Measurements from ENCODE around the gene DVL2.

The DVL2 gene

GRCh38 chr17:7219229-7219811 is 15.0 kb downstream of the DVL2 start:
- no peak for TF ChIP-seq POLR2A (IDR thresholded peaks at IDR 0.05; ENCODE audit: extremely low read depth, insufficient read length)
- no peak for TF ChIP-seq MAX (IDR thresholded peaks at IDR 0.05; ENCODE audit: low read depth, low read length)
- TF ChIP-seq CTCF (IDR thresholded peaks at IDR 0.05; ENCODE audit: low read depth, low read length), result no peak
- TF ChIP-seq MYC (IDR thresholded peaks at IDR 0.05; ENCODE audit: low read depth, low read length), result no peak
- no peak for DNase-seq (ENCODE audit: low read depth)
- H3K4me3 ChIP-seq (ENCODE audit: low read depth, low read length), result peak overlapping the region; percentile 49

GRCh38 chr17:7218758-7219157 is 15.6 kb downstream of the DVL2 start:
- no peak overlapping the region for H3K4me3 ChIP-seq (ENCODE audit: low read depth, low read length)
- no peak for DNase-seq (ENCODE audit: low read depth)
- no peak for TF ChIP-seq MAX (IDR thresholded peaks at IDR 0.05; ENCODE audit: low read depth, low read length)
- no peak for TF ChIP-seq CTCF (IDR thresholded peaks at IDR 0.05; ENCODE audit: low read depth, low read length)
- TF ChIP-seq MYC (IDR thresholded peaks at IDR 0.05; ENCODE audit: low read depth, low read length), result no peak
- no peak for TF ChIP-seq POLR2A (IDR thresholded peaks at IDR 0.05; ENCODE audit: extremely low read depth, insufficient read length)

GRCh38 chr17:7218166-7218565 is 16.2 kb downstream of the DVL2 start:
- TF ChIP-seq MAX (IDR thresholded peaks at IDR 0.05; ENCODE audit: low read depth, low read length), result no peak
- TF ChIP-seq CTCF (IDR thresholded peaks at IDR 0.05; ENCODE audit: low read depth, low read length), result no peak
- TF ChIP-seq POLR2A (IDR thresholded peaks at IDR 0.05; ENCODE audit: extremely low read depth, insufficient read length), result no peak
- no peak for TF ChIP-seq MYC (IDR thresholded peaks at IDR 0.05; ENCODE audit: low read depth, low read length)
- peak; percentile 20 for DNase-seq (ENCODE audit: low read depth)
- H3K4me3 ChIP-seq (ENCODE audit: low read depth, low read length), result no peak overlapping the region

GRCh38 chr17:7217113-7217987 is 17.0 kb downstream of the DVL2 start:
- peak; percentile 74 for DNase-seq (ENCODE audit: low read depth)
- TF ChIP-seq MAX (IDR thresholded peaks at IDR 0.05; ENCODE audit: low read depth, low read length) (no peak), CTCF (IDR thresholded peaks at IDR 0.05; ENCODE audit: low read depth, low read length) (no peak), MYC (IDR thresholded peaks at IDR 0.05; ENCODE audit: low read depth, low read length) (no peak), POLR2A (IDR thresholded peaks at IDR 0.05; ENCODE audit: extremely low read depth, insufficient read length) (no peak)
- peak overlapping the region; percentile 28 for H3K4me3 ChIP-seq (ENCODE audit: low read depth, low read length)

GRCh38 chr17:7216242-7217112 is 17.8 kb downstream of the DVL2 start:
- DNase-seq (ENCODE audit: low read depth), result peak; percentile 14
- TF ChIP-seq POLR2A (IDR thresholded peaks at IDR 0.05; ENCODE audit: extremely low read depth, insufficient read length), result no peak
- no peak for TF ChIP-seq MYC (IDR thresholded peaks at IDR 0.05; ENCODE audit: low read depth, low read length)
- TF ChIP-seq CTCF (IDR thresholded peaks at IDR 0.05; ENCODE audit: low read depth, low read length), result no peak
- no peak for TF ChIP-seq MAX (IDR thresholded peaks at IDR 0.05; ENCODE audit: low read depth, low read length)

More at GRCh38 chr17:7216242-7217112, 17.8 kb downstream of the DVL2 start:
- H3K4me3 ChIP-seq (ENCODE audit: low read depth, low read length), result peak overlapping the region; percentile 28

All from NB4 (cell line).